GM19043 (cell line): ENCODE data around the gene CSTF1.
A peak's percentile ranks its signal among the peaks of the same experiment; 100 is the strongest.

Experiments
- ATAC-seq: cut with Tn5 transposase; IDR thresholded peaks from one replicate; pipeline ENCODE4 v1.9.1; 2021; ENCODE audit warnings: low read depth; ENCODE audit not compliant: unreplicated experiment

Gene CSTF1

DNA sequence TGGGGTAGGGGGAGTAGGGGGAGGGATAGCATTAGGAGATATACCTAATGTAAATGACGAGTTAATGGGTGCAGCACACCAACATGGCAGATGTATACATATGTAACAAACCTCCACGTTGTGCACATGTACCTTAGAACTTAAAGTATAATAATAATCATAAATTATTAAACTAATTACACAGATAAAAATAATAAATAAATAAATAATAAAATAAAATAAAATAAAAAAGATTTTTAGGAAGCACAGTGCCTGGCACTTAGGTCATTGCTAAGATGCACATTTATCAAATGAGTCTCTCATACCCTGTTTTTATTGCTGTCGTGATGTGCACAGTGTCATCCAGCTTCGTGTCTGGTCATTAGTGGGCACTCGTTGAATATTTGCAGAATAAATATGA, 57.0 kb downstream of the CSTF1 start:
- ATAC-seq: no peak

DNA sequence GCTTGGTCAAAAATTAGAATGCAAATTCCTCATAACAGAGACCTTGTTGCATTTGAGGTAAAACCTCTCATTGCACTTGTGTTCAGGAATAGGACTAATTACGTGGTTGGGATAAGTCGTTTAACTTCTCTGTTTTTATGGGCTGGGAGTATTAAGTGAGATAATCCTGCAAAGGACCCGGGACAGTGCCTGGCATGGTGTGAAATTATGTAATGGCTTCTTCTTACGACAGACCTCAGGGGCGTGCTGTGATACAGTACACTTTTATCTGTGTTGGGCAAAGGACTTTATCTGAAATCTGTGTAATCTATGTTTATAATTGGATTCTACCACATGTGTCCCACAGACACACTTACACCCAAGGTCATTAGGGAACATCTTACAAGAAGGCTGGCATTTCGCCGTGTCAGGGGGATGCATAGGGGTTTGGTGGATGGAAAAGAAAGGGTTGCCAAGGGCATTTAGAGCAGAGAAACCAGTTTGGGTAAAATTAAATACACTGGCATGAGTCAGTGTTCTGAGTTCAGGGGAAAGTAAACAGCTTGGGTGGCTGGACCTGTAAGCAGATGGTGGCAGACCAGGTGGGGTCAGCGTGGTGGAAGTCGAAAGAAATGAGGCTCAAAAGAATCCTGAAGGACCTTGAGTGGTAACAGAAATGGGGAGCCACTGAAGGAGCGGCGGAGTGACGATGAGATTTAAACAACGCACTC, 58.8 kb downstream of the CSTF1 start:
- ATAC-seq: no peak

DNA sequence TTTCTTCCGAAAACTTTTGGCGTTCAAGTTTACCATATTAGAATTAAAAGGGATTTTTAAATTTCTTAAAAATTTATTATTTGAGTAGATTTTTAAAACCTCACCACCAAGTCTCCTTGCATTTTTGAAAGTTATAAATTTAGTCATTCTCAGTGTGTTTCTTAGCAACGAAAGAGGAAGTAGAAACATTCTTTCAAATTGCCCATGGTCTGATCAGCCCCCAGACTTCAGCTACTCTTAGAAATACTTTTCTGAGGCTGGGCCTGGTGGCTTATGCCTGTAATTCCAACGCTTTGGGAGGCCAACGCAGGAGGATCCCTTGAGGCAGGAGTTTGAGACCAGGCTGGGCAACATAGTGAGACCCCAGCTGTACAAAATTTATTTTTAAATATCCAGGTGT, 60.9 kb downstream of the CSTF1 start:
- ATAC-seq: peak; percentile 71

DNA sequence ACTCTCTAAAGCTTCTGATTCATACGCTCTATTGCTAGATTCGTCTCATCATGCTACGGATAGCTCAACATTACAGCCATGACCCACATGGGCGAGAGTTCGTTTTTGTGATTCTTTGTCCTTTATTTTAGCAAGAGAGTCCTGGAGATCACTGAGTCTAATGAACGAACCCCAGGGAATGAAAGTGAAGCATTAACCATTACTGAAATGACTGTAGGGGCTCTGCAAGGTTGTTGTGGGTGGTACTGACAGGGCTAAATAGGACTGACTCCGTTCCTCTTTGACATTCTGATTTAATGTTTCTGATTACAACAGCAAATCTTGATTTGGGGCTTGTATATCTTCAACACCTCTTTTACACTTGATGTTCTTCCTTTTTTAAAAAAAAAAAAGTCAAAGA, 62.3 kb downstream of the CSTF1 start:
- no peak for ATAC-seq
